Hepatocyte (in vitro differentiated cells): ENCODE measurements around the gene TTLL5. TPM values are rescaled to one million over a fixed set of nuclear protein-coding genes. Genes with fewer than 3 reads are reported as not detected.

Source experiments
- DNase-seq: peaks from one replicate; pipeline ENCODE4 v3.0.0-alpha.2; 2016; ENCODE audit warnings: low spot score
- H2AFZ ChIP-seq: fragments of 200-600 bp; sonication (generic); 2 replicates; pipeline ENCODE4 v1.6.0; 2016; ENCODE audit warnings: antibody characterized with exemption, mild to moderate bottlenecking
- H3K27ac ChIP-seq: fragments of 200-600 bp; sonication (generic); 2 replicates; pipeline ENCODE4 v1.5.1; 2016; ENCODE audit warnings: mild to moderate bottlenecking
- H3K27me3 ChIP-seq: fragments of 200-600 bp; sonication (generic); 2 replicates; pipeline ENCODE4 v1.6.1; 2016
- H3K36me3 ChIP-seq: fragments of 200-600 bp; sonication (generic); replicated peaks from 2 replicates; pipeline ENCODE4 v1.5.1; 2016; ENCODE audit warnings: low read depth; ENCODE audit not compliant: insufficient read depth
- H3K4me1 ChIP-seq: fragments of 200-600 bp; sonication (generic); 2 replicates; pipeline ENCODE4 v1.5.1; 2016; ENCODE audit warnings: mild to moderate bottlenecking, moderate library complexity; ENCODE audit not compliant: insufficient read depth
- H3K4me2 ChIP-seq: fragments of 200-600 bp; sonication (generic); 2 replicates; pipeline ENCODE4 v1.6.0; 2016
- H3K4me3 ChIP-seq: fragments of 200-600 bp; sonication (generic); 2 replicates; pipeline ENCODE4 v1.5.1; 2016; ENCODE audit warnings: mild to moderate bottlenecking
- H3K79me2 ChIP-seq: fragments of 200-600 bp; sonication (generic); 2 replicates; pipeline ENCODE4 v1.6.0; 2017; ENCODE audit warnings: mild to moderate bottlenecking
- H3K9me2 ChIP-seq: fragments of 200-600 bp; sonication (generic); replicated peaks from 2 replicates; pipeline ENCODE4 v1.6.0; 2017; ENCODE audit warnings: mild to moderate bottlenecking; ENCODE audit not compliant: insufficient read depth
- H3K9me3 ChIP-seq: fragments of 200-600 bp; sonication (generic); 2 replicates; pipeline ENCODE4 v1.5.1; 2016; ENCODE audit warnings: low read depth, mild to moderate bottlenecking
- H4K20me1 ChIP-seq: fragments of 200-600 bp; sonication (generic); 2 replicates; pipeline ENCODE4 v1.6.0; 2016; ENCODE audit warnings: mild to moderate bottlenecking; ENCODE audit not compliant: insufficient read depth, poor library complexity, severe bottlenecking
- EZH2 ChIP-seq: fragments of 200-600 bp; sonication (generic); IDR thresholded peaks from 2 replicates; pipeline ENCODE4 v1.6.1; 2016; ENCODE audit warnings: antibody characterized with exemption, mild to moderate bottlenecking, borderline replicate concordance
- EZH2phosphoT487 ChIP-seq: fragments of 200-600 bp; sonication (generic); IDR thresholded peaks from one replicate; pipeline ENCODE4 v1.6.1; 2018; ENCODE audit warnings: antibody characterized with exemption, mild to moderate bottlenecking, low read depth, moderate library complexity; ENCODE audit not compliant: unreplicated experiment, severe bottlenecking
- WGBS: methylation state at CpG from one replicate; pipeline ENCODE4 v1.1.6; 2016; ENCODE audit warnings: low lambda C conversion rate; ENCODE audit errors: missing lambda C conversion rate; 5-methylcytosine and 5-hydroxymethylcytosine counted together
- polyA plus RNA-seq: library from polyadenylated mRNA; unstranded; fragments of >200 nt; fragmentation: Nextera tagmentation; extraction: Ambion mirVana; gene quantifications from 2 replicates; pipeline ENCODE4 v1.2.1, GENCODE V29; 2016
- total RNA-seq: library from RNA; depleted of rRNA; stranded (reverse); fragments of >200 nt; gene quantifications from 2 replicates; pipeline ENCODE4 v1.2.3, GENCODE V29; 2014
- TF ChIP-seq, protein P1 (sequence below): fragments of 200-600 bp; sonication (generic); IDR thresholded peaks from 2 replicates; pipeline ENCODE4 v1.5.1; 2016; ENCODE audit warnings: antibody characterized with exemption, mild to moderate bottlenecking; ENCODE audit not compliant: poor library complexity

Gene TTLL5
- total and polyA plus RNA-seq, 2 experiments from 2014 or later: 8.9 to 11.1 TPM

DNA sequence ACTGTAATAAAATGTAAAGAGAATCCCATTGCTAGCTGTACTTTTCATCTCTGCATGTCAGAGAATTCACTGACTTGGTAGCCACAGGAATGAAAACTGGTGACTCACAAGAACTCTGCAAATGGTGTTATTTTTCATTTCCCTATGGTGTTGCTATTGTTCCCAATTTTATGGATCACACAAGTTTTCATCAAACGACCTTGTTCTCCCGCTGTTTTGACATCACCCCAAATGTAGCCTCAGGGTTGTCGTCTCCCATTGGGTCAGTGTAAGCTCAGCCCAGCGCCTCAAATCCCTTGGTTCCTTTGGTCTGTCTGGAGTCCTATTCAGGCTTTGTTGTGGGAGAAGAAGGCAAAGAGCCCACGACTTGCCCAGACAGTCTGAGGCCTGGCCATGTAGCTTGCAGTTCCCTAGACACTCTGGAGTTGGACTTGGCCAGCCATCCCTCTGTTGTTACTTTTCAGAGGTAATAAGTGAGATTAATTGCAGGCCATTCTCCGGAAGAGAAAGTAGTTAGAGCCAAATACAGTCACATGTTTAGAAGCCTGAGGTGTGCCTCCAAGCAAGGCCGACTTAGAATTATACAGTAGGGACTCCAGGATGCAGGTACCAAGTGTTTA, 161.6 kb downstream of the TTLL5 start:
- H3K9me2 ChIP-seq: no peaks in the 10 kb centered on the region
- no peaks in the 10 kb centered on the region for H4K20me1 ChIP-seq
- no peak for DNase-seq
- no peak overlapping the region for H3K4me2 ChIP-seq
- H3K27me3 ChIP-seq: no peaks in the 10 kb centered on the region
- H3K4me1 ChIP-seq: peaks cover 50% of the 10 kb centered on the region
- no peak overlapping the region for H2AFZ ChIP-seq
- no peaks in the 10 kb centered on the region for H3K36me3 ChIP-seq
- peak overlapping the region; percentile 93 for H3K27ac ChIP-seq
- H3K9me3 ChIP-seq: no peaks in the 10 kb centered on the region
- no peaks in the 10 kb centered on the region for H3K79me2 ChIP-seq
- H3K4me3 ChIP-seq: no peak overlapping the region
- TF ChIP-seq, protein P1, sequence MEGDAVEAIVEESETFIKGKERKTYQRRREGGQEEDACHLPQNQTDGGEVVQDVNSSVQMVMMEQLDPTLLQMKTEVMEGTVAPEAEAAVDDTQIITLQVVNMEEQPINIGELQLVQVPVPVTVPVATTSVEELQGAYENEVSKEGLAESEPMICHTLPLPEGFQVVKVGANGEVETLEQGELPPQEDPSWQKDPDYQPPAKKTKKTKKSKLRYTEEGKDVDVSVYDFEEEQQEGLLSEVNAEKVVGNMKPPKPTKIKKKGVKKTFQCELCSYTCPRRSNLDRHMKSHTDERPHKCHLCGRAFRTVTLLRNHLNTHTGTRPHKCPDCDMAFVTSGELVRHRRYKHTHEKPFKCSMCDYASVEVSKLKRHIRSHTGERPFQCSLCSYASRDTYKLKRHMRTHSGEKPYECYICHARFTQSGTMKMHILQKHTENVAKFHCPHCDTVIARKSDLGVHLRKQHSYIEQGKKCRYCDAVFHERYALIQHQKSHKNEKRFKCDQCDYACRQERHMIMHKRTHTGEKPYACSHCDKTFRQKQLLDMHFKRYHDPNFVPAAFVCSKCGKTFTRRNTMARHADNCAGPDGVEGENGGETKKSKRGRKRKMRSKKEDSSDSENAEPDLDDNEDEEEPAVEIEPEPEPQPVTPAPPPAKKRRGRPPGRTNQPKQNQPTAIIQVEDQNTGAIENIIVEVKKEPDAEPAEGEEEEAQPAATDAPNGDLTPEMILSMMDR: no peak
- no peak for TF ChIP-seq EZH2phosphoT487
- 65% methylated on average over 7 of the region's 7 CpGs for WGBS

- 54% methylated on average over 4 of the region's 4 CpGs for WGBS
- no peaks in the 10 kb centered on the region for H3K9me2 ChIP-seq
- no peaks in the 10 kb centered on the region for H3K36me3 ChIP-seq
- no peaks in the 10 kb centered on the region for H4K20me1 ChIP-seq
- H3K27me3 ChIP-seq: no peaks in the 10 kb centered on the region
- TF ChIP-seq EZH2phosphoT487: no peak
- TF ChIP-seq EZH2: no peak
- TF ChIP-seq, protein P1: no peak
- no peak for DNase-seq
- H3K27ac ChIP-seq: peak overlapping the region; percentile 93
- H2AFZ ChIP-seq: no peak overlapping the region
- H3K79me2 ChIP-seq: no peaks in the 10 kb centered on the region
- H3K4me2 ChIP-seq: no peak overlapping the region
- no peaks in the 10 kb centered on the region for H3K9me3 ChIP-seq
- H3K4me1 ChIP-seq: peaks cover 50% of the 10 kb centered on the region
- H3K4me3 ChIP-seq: no peak overlapping the region
These were observed 162.3 kb downstream of the TTLL5 start for GRCh38 chr14:75823334-75823733.

DNA sequence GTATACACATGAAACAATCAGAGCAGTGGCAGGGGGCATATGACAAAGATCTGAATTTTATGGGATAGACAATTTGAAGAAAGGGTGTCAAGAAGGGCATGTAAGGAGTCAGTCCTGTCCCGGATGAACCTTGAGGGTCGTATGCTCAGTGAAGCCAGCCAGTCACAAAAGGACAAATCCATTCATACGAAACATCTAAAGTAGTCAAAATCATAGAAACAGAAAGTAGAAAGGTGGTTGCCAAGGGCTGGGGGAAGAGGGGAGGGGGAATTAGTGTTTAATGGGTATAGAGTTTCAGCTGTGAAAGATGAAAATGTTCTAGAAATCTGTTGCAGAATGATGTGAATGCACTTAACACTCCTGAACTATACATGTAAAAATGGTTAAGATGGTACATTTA, 163.3 kb downstream of the TTLL5 start:
- peak overlapping the region; percentile 7 for H3K4me2 ChIP-seq
- H3K36me3 ChIP-seq: no peaks in the 10 kb centered on the region
- no peaks in the 10 kb centered on the region for H3K27me3 ChIP-seq
- H3K9me3 ChIP-seq: no peaks in the 10 kb centered on the region
- H3K27ac ChIP-seq: peak overlapping the region; percentile 93
- H4K20me1 ChIP-seq: no peaks in the 10 kb centered on the region
- no peak overlapping the region for H2AFZ ChIP-seq
- peaks cover 50% of the 10 kb centered on the region for H3K4me1 ChIP-seq
- WGBS: 86% methylated on average over 3 of the region's 3 CpGs
- TF ChIP-seq EZH2 (no peak), EZH2phosphoT487 (no peak)
- TF ChIP-seq, protein P1: no peak
- DNase-seq: no peak
- H3K4me3 ChIP-seq: no peak overlapping the region
- no peaks in the 10 kb centered on the region for H3K9me2 ChIP-seq
- H3K79me2 ChIP-seq: no peaks in the 10 kb centered on the region

DNA sequence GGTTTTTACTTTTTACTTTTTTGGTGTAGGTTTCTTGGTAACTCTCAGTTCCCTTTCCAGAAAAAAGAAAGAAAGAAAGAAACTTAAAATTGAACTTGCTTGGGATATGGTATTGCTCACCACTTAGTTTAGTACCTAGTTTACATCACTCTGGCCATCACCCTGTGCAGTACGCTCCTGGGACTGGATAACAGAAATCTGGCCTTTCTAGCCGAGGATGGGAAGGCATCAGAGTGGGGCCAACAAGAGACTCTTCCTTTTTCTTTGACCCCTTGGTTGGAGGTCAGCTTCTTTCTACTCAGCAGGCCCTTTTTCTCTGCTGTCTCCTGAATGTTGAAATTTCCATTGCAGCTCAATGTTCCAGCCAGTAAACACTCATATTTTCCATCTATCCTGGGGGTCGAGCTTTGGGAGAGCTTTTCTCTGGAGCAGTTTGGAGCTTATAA, 164.1 kb downstream of the TTLL5 start:
- peak; percentile 34 for DNase-seq
- no peak overlapping the region for H2AFZ ChIP-seq
- H3K36me3 ChIP-seq: no peaks in the 10 kb centered on the region
- H3K4me3 ChIP-seq: no peak overlapping the region
- H3K9me2 ChIP-seq: no peaks in the 10 kb centered on the region
- 64% methylated on average over 3 of the region's 3 CpGs for WGBS
- H3K4me1 ChIP-seq: peaks cover 50% of the 10 kb centered on the region
- no peaks in the 10 kb centered on the region for H3K27me3 ChIP-seq
- no peaks in the 10 kb centered on the region for H4K20me1 ChIP-seq
- H3K4me2 ChIP-seq: peak overlapping the region; percentile 37
- H3K79me2 ChIP-seq: no peaks in the 10 kb centered on the region
- TF ChIP-seq EZH2phosphoT487 (no peak), EZH2 (no peak)
- TF ChIP-seq, protein P1: no peak
- no peaks in the 10 kb centered on the region for H3K9me3 ChIP-seq
- H3K27ac ChIP-seq: peak overlapping the region; percentile 93
